SIG-M5 treated with dmso at 0.1 percent for 504 hours (cell line): ENCODE data around the gene ZNF764.
A peak's percentile ranks its signal among the peaks of the same experiment; 100 is the strongest.
"Not testable (repeated sequence)": the region's sequence is repeated elsewhere in the genome, so short reads cannot be mapped to it uniquely, and the experiment has no call there.

ENCODE experiments used
- DNase-seq: peaks from one replicate; lab custom pipeline; 2025; ENCODE audit not compliant: unreplicated experiment; lab: John Stamatoyannopoulos, UW

The ZNF764 gene

GRCh38 chr16:30528799-30529457 is 29.2 kb downstream of the ZNF764 start:
- no peak for DNase-seq

- peak; percentile 92 for DNase-seq
These were observed 30.5 kb downstream of the ZNF764 start for GRCh38 chr16:30527635-30528178.

- peak; percentile 96 for DNase-seq
These were observed 31.1 kb downstream of the ZNF764 start for GRCh38 chr16:30526823-30527634.

- DNase-seq = peak; percentile 40
These were observed 31.9 kb downstream of the ZNF764 start, which contains the start of gene ZNF768 for GRCh38 chr16:30526137-30526822. Gene ZNF768, minus strand, starts transcription at chr16:30526566. Its CDS starts 153 bp downstream, at chr16:30526413.

GRCh38 chr16:30525844-30526136 is 32.4 kb downstream of the ZNF764 start:
- DNase-seq = peak; percentile 46

GRCh38 chr16:30524575-30525568 is 33.3 kb downstream of the ZNF764 start:
- DNase-seq = no peak

GRCh38 chr16:30523768-30524574 is 34.2 kb downstream of the ZNF764 start:
- DNase-seq = no peak

- not testable (repeated sequence) for DNase-seq
These were observed 35.3 kb downstream of the ZNF764 start for GRCh38 chr16:30522702-30523463.

- DNase-seq = no peak
These were observed 36.1 kb downstream of the ZNF764 start for GRCh38 chr16:30521873-30522641.

- DNase-seq = no peak
These were observed 36.7 kb downstream of the ZNF764 start for GRCh38 chr16:30521476-30521872.

GRCh38 chr16:30519120-30520049 is 38.8 kb downstream of the ZNF764 start:
- no peak for DNase-seq

GRCh38 chr16:30518552-30518951 is 39.6 kb downstream of the ZNF764 start:
- no peak for DNase-seq

- DNase-seq = no peak
These were observed 42.9 kb downstream of the ZNF764 start for GRCh38 chr16:30515275-30515674.

GRCh38 chr16:30511509-30511908 is 46.7 kb downstream of the ZNF764 start:
- DNase-seq = no peak

- DNase-seq = no peak
These were observed 47.7 kb downstream of the ZNF764 start for GRCh38 chr16:30510376-30510938.

GRCh38 chr16:30509081-30509765 is 49.0 kb downstream of the ZNF764 start:
- no peak for DNase-seq
